ENCODE measurements around the gene TDRD3. TPM values are rescaled to one million over a fixed set of nuclear protein-coding genes. Genes with fewer than 3 reads are reported as not detected.

TDRD3 gene
- total RNA-seq, 4 donors from 2014 or later: 28.5 to 47.8 (median 41.3) TPM

DNA sequence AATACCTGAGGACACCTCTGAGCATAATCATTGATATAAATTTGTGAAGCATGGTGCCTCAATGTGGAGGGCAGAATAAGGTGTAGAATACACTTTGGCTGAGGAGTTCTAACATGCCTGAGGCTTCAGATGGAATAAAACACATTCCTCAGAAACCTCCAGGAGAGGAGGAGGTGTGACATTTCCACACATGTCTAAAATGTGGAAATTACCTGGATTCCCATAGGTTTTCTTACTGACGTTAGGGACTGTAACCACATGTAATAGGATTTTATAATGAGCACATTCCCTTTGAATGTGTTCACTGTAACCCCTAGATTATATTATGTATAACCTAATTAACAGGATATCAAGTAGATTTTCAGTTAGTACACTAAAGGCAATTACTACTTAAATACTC lies 226.1 kb downstream of the TDRD3 start:
- intact Hi-C loops (cut with DNase I): no loop called here
- no peaks in the 10 kb centered on the region for H3K9me3 ChIP-seq
- H3K4me3 ChIP-seq (replicated peaks in 1 of 3): no peak overlapping the region
- no peaks in the 10 kb centered on the region for H3K27me3 ChIP-seq
- WGBS, 2 donors: 70 to 77% methylated on average over 1 of the region's 1 CpG
- no peak for DNase-seq
- TF ChIP-seq, protein P1, sequence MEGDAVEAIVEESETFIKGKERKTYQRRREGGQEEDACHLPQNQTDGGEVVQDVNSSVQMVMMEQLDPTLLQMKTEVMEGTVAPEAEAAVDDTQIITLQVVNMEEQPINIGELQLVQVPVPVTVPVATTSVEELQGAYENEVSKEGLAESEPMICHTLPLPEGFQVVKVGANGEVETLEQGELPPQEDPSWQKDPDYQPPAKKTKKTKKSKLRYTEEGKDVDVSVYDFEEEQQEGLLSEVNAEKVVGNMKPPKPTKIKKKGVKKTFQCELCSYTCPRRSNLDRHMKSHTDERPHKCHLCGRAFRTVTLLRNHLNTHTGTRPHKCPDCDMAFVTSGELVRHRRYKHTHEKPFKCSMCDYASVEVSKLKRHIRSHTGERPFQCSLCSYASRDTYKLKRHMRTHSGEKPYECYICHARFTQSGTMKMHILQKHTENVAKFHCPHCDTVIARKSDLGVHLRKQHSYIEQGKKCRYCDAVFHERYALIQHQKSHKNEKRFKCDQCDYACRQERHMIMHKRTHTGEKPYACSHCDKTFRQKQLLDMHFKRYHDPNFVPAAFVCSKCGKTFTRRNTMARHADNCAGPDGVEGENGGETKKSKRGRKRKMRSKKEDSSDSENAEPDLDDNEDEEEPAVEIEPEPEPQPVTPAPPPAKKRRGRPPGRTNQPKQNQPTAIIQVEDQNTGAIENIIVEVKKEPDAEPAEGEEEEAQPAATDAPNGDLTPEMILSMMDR (IDR thresholded peaks at IDR 0.05): no peak
- no peak for TF ChIP-seq POLR2A (IDR thresholded peaks at IDR 0.05)
- no peaks in the 10 kb centered on the region for H3K36me3 ChIP-seq
- no peak overlapping the region for H3K27ac ChIP-seq
- no peaks in the 10 kb centered on the region for H3K4me1 ChIP-seq

Small RNA genes within 50 kb of the gene (small RNA-seq; reads per million reads assigned to genes)
- not detected for gene RNA5SP31

Other genes with a start within 250 kb of the TDRD3 start
- under 1 TPM in 2 of 4 donors, not detected in 2; 0.10 to 0.67 TPM for gene DIAPH3, start 233.3 kb upstream of the TDRD3 start, total RNA-seq